ENCODE measurements around the gene TRIM50. TPM values are rescaled to one million over a fixed set of nuclear protein-coding genes. Genes with fewer than 3 reads are reported as not detected.

TRIM50 gene
- total RNA-seq, 1 donor from 2014 or later = not detected

- no peak for TF ChIP-seq CTCF (IDR thresholded peaks at IDR 0.05; ENCODE audit: insufficient read depth, low read length, severe bottlenecking)
- H3K36me3 ChIP-seq (ENCODE audit: control insufficient read depth, insufficient read depth, low read length) = no peaks in the 10 kb centered on the region
- no peak for FAIRE-seq
Measured at GRCh38 chr7:73343671-73344380, 15.9 kb upstream of the TRIM50 start.

GRCh38 chr7:73342645-73343044 is 14.8 kb upstream of the TRIM50 start:
- Histone ChIP-seq H3K27me3 (ENCODE audit: control insufficient read depth, insufficient read depth, low read length) (peaks cover 2% of the 10 kb centered on the region), H3K36me3 (ENCODE audit: control insufficient read depth, insufficient read depth, low read length) (no peaks in the 10 kb centered on the region), H3K4me3 (ENCODE audit: low read depth, low read length) (no peak overlapping the region)
- FAIRE-seq (no peak), DNase-seq (ENCODE audit: low read depth) (peak; percentile 27)
- TF ChIP-seq CTCF (IDR thresholded peaks at IDR 0.05; ENCODE audit: insufficient read depth, low read length, severe bottlenecking) = peak; percentile 49

More at GRCh38 chr7:73343671-73344380, 15.9 kb upstream of the TRIM50 start:
- no peak overlapping the region for H3K4me3 ChIP-seq (ENCODE audit: low read depth, low read length)
- H3K27me3 ChIP-seq (ENCODE audit: control insufficient read depth, insufficient read depth, low read length) = peaks cover 2% of the 10 kb centered on the region
- no peak for DNase-seq (ENCODE audit: low read depth)

- no peaks in the 10 kb centered on the region for H3K36me3 ChIP-seq (ENCODE audit: control insufficient read depth, insufficient read depth, low read length)
- DNase-seq (ENCODE audit: low read depth) (peak; percentile 59), FAIRE-seq (no peak)
- H3K27me3 ChIP-seq (ENCODE audit: control insufficient read depth, insufficient read depth, low read length) = peaks cover 2% of the 10 kb centered on the region
- TF ChIP-seq CTCF (IDR thresholded peaks at IDR 0.05; ENCODE audit: insufficient read depth, low read length, severe bottlenecking) = no peak
- no peak overlapping the region for H3K4me3 ChIP-seq (ENCODE audit: low read depth, low read length)
Measured at GRCh38 chr7:73341877-73342276, 14.0 kb upstream of the TRIM50 start.

- TF ChIP-seq CTCF (IDR thresholded peaks at IDR 0.05; ENCODE audit: insufficient read depth, low read length, severe bottlenecking) = no peak
- H3K27me3 ChIP-seq (ENCODE audit: control insufficient read depth, insufficient read depth, low read length) = peaks cover 2% of the 10 kb centered on the region
- FAIRE-seq = no peak
- no peak for DNase-seq (ENCODE audit: low read depth)
- H3K4me3 ChIP-seq (ENCODE audit: low read depth, low read length) = no peak overlapping the region
- H3K36me3 ChIP-seq (ENCODE audit: control insufficient read depth, insufficient read depth, low read length) = no peaks in the 10 kb centered on the region
Measured at GRCh38 chr7:73340514-73340913, 12.6 kb upstream of the TRIM50 start.

GRCh38 chr7:73338321-73338720 is 10.4 kb upstream of the TRIM50 start:
- H3K36me3 ChIP-seq (ENCODE audit: control insufficient read depth, insufficient read depth, low read length) = no peaks in the 10 kb centered on the region
- H3K27me3 ChIP-seq (ENCODE audit: control insufficient read depth, insufficient read depth, low read length) = peaks cover 4% of the 10 kb centered on the region
- FAIRE-seq (no peak), DNase-seq (ENCODE audit: low read depth) (no peak)
- H3K4me3 ChIP-seq (ENCODE audit: low read depth, low read length) = no peak overlapping the region
- no peak for TF ChIP-seq CTCF (IDR thresholded peaks at IDR 0.05; ENCODE audit: insufficient read depth, low read length, severe bottlenecking)

- FAIRE-seq (no peak), DNase-seq (ENCODE audit: low read depth) (no peak)
- Histone ChIP-seq H3K4me3 (ENCODE audit: low read depth, low read length) (no peak overlapping the region), H3K27me3 (ENCODE audit: control insufficient read depth, insufficient read depth, low read length) (peaks cover 2% of the 10 kb centered on the region), H3K36me3 (ENCODE audit: control insufficient read depth, insufficient read depth, low read length) (no peaks in the 10 kb centered on the region)
- TF ChIP-seq CTCF (IDR thresholded peaks at IDR 0.05; ENCODE audit: insufficient read depth, low read length, severe bottlenecking) = no peak
Measured at GRCh38 chr7:73332447-73332846, 4.6 kb upstream of the TRIM50 start.

Measured in bronchial epithelial cell (primary cell).